HG03103 (cell line): ENCODE results near the gene SUSD3.
A peak's percentile ranks its signal among the peaks of the same experiment; 100 is the strongest.
"Not testable (repeated sequence)": the region's sequence is repeated elsewhere in the genome, so short reads cannot be mapped to it uniquely, and the experiment has no call there.

ENCODE experiments used
- ATAC-seq: cut with Tn5 transposase; IDR thresholded peaks from one replicate; pipeline ENCODE4 v1.9.1; 2021; ENCODE audit warnings: low read depth; ENCODE audit not compliant: unreplicated experiment

The SUSD3 gene

GRCh38 chr9:93091453-93092081, 33.1 kb downstream of the SUSD3 start:
- ATAC-seq = no peak

GRCh38 chr9:93092251-93092991, 33.9 kb downstream of the SUSD3 start:
- ATAC-seq = no peak

- ATAC-seq = no peak
These were observed 34.8 kb downstream of the SUSD3 start for GRCh38 chr9:93093127-93093876.

GRCh38 chr9:93093877-93094657, 35.6 kb downstream of the SUSD3 start:
- ATAC-seq = no peak

- no peak for ATAC-seq
These were observed 36.2 kb downstream of the SUSD3 start for GRCh38 chr9:93094658-93095204.

- ATAC-seq = peak; percentile 47
These were observed 37.0 kb downstream of the SUSD3 start for GRCh38 chr9:93095205-93096130.

- ATAC-seq = peak; percentile 20
These were observed 37.8 kb downstream of the SUSD3 start, which contains the start of gene CARD19 for GRCh38 chr9:93096131-93096802. Gene CARD19, plus strand, starts transcription at chr9:93096217. Its CDS starts 129 bp downstream, at chr9:93096346.

- no peak for ATAC-seq
These were observed 38.4 kb downstream of the SUSD3 start for GRCh38 chr9:93096811-93097382.

GRCh38 chr9:93097511-93098201, 39.2 kb downstream of the SUSD3 start:
- ATAC-seq = no peak

- no peak for ATAC-seq
These were observed 39.9 kb downstream of the SUSD3 start for GRCh38 chr9:93098236-93098946.

- ATAC-seq = no peak
These were observed 41.2 kb downstream of the SUSD3 start for GRCh38 chr9:93099551-93100275.

- ATAC-seq = no peak
These were observed 41.8 kb downstream of the SUSD3 start for GRCh38 chr9:93100276-93100636.

GRCh38 chr9:93101086-93101485, 42.6 kb downstream of the SUSD3 start:
- ATAC-seq = not testable (repeated sequence)

- no peak for ATAC-seq
These were observed 47.1 kb downstream of the SUSD3 start for GRCh38 chr9:93105620-93106019.

- ATAC-seq = no peak
These were observed 48.8 kb downstream of the SUSD3 start for GRCh38 chr9:93107151-93107824.

- ATAC-seq = no peak
These were observed 49.3 kb downstream of the SUSD3 start for GRCh38 chr9:93107825-93108161.
